ENCODE data around the gene CLTB. TPM values are rescaled to one million over a fixed set of nuclear protein-coding genes. Genes with fewer than 3 reads are reported as not detected.

Gene CLTB
- total and polyA plus RNA-seq, 2 donors (not counting 1 experiment from before 2014, with no cell fraction given): 29.9 to 41.7 TPM

- peaks cover 0 to 4% (median 0%) of the 10 kb centered on the region in 3 donors for H3K9me3 ChIP-seq (ENCODE audit: control extremely low read depth in 1 of 3, control insufficient read depth in 2 of 3, insufficient read depth in 1 of 3, low read length in 2 of 3)
- no peak overlapping the region for H3K9ac ChIP-seq (ENCODE audit: low read length)
- Mint-ChIP-seq H3K27me3 (no peaks in the 10 kb centered on the region), H3K9me3 (ENCODE audit: insufficient read depth) (no peaks in the 10 kb centered on the region), H3K4me3 (no peak overlapping the region), H3K27ac (no peak overlapping the region), H3K4me1 (peaks cover 26% of the 10 kb centered on the region)
- 94% methylated on average over 3 of the region's 7 CpGs for WGBS (ENCODE audit: insufficient coverage)
- peaks cover 0 to 21% of the 10 kb centered on the region in 2 experiments for H3K36me3 ChIP-seq (replicated peaks in 1 of 2; ENCODE audit: control extremely low read depth in 1 of 2, control insufficient read depth in 1 of 2, extremely low read depth in 1 of 2, insufficient read depth in 2 of 2, low read length in 1 of 2)
- peaks cover 0 to 3% of the 10 kb centered on the region in 2 donors for H3K4me1 ChIP-seq (ENCODE audit: control insufficient read depth in 2 of 2, insufficient read depth in 2 of 2, low read length in 2 of 2)
- no peak overlapping the region for H3K27ac ChIP-seq (ENCODE audit: low read length in 2 of 2)
- CTCF ChIA-PET: interaction anchor here (0.9 kb wide), 1 partner anchor 10 kb away, joined by 3 read pairs; no protein-coding TSS in a partner anchor
- H3K27me3 ChIP-seq (replicated peaks in 1 of 4; ENCODE audit: control extremely low read depth in 1 of 4, control insufficient read depth in 3 of 4, insufficient read depth in 4 of 4, low read length in 3 of 4): no peaks in the 10 kb centered on the region
- POLR2A ChIA-PET: interaction anchor here (0.7 kb wide), 1 partner anchor 67 kb away, joined by 4 read pairs; no protein-coding TSS in a partner anchor
- H3K79me2 ChIP-seq (ENCODE audit: control insufficient read depth, insufficient read depth, low read length): peaks cover 99% of the 10 kb centered on the region
- H3K4me3 ChIP-seq (ENCODE audit: control extremely low read depth in 1 of 5, extremely low read depth in 1 of 5, insufficient read depth in 1 of 5, low read depth in 2 of 5, low read length in 4 of 5): no peak overlapping the region
- no peak overlapping the region for H3K4me2 ChIP-seq (replicated peaks; ENCODE audit: low read depth, low read length, poor library complexity, severe bottlenecking)
- no peak for DNase-seq
- intact Hi-C loops (cut with micrococcal nuclease): no loop called here
- TF ChIP-seq CTCF (IDR thresholded peaks at IDR 0.05): no peak
- TF ChIP-seq EZH2 (IDR thresholded peaks at IDR 0.05; ENCODE audit: borderline replicate concordance, insufficient read depth, low read depth, low read length, poor library complexity, severe bottlenecking): no peak
- ATAC-seq (ENCODE audit: low read depth): no peak
- peaks cover 43% of the 10 kb centered on the region for H4K20me1 ChIP-seq (ENCODE audit: control insufficient read depth, insufficient read depth, low read length, poor library complexity, severe bottlenecking)
- no peak overlapping the region for H2AFZ ChIP-seq (ENCODE audit: insufficient read depth, low read depth, low read length, poor library complexity, severe bottlenecking)
Observed at GRCh38 chr5:176463113-176463764, 46.9 kb upstream of the CLTB start.

GRCh38 chr5:176461349-176461748 lies 45.0 kb upstream of the CLTB start:
- POLR2A ChIA-PET: interaction anchor here (0.6 to 1.1 kb wide), 3 partner anchors 9 to 25 kb away, joined by 3 to 5 read pairs (median 3); partner anchors contain the start of gene FAF2
- H2AFZ ChIP-seq (ENCODE audit: insufficient read depth, low read depth, low read length, poor library complexity, severe bottlenecking): no peak overlapping the region
- peaks cover 0 to 3% of the 10 kb centered on the region in 2 donors for H3K4me1 ChIP-seq (ENCODE audit: control insufficient read depth in 2 of 2, insufficient read depth in 2 of 2, low read length in 2 of 2)
- H3K36me3 ChIP-seq (replicated peaks in 1 of 2; ENCODE audit: control extremely low read depth in 1 of 2, control insufficient read depth in 1 of 2, extremely low read depth in 1 of 2, insufficient read depth in 2 of 2, low read length in 1 of 2): peaks cover 0 to 19% of the 10 kb centered on the region in 2 experiments
- H3K27ac ChIP-seq (ENCODE audit: low read length in 2 of 2): no peak overlapping the region
- TF ChIP-seq CTCF (IDR thresholded peaks at IDR 0.05) (no peak), EZH2 (IDR thresholded peaks at IDR 0.05; ENCODE audit: borderline replicate concordance, insufficient read depth, low read depth, low read length, poor library complexity, severe bottlenecking) (no peak)
- no peak overlapping the region for H3K27ac Mint-ChIP-seq
- H3K4me3 Mint-ChIP-seq: no peak overlapping the region
- intact Hi-C loops (cut with micrococcal nuclease): no loop called here
- no peak overlapping the region for H3K4me2 ChIP-seq (replicated peaks; ENCODE audit: low read depth, low read length, poor library complexity, severe bottlenecking)
- CTCF ChIA-PET: no interaction called here
- DNase-seq (no peak), ATAC-seq (ENCODE audit: low read depth) (no peak)
- H3K4me3 ChIP-seq (ENCODE audit: control extremely low read depth in 1 of 5, extremely low read depth in 1 of 5, insufficient read depth in 1 of 5, low read depth in 2 of 5, low read length in 4 of 5): no peak overlapping the region
- H3K79me2 ChIP-seq (ENCODE audit: control insufficient read depth, insufficient read depth, low read length): peaks cover 98% of the 10 kb centered on the region
- H3K9me3 Mint-ChIP-seq (ENCODE audit: insufficient read depth): no peaks in the 10 kb centered on the region
- no peak overlapping the region for H3K9ac ChIP-seq (ENCODE audit: low read length)
- no peaks in the 10 kb centered on the region for H3K27me3 Mint-ChIP-seq
- peaks cover 26% of the 10 kb centered on the region for H3K4me1 Mint-ChIP-seq
- WGBS (ENCODE audit: insufficient coverage): no CpG with 5 or more reads among the region's 2 CpGs
- H3K9me3 ChIP-seq (ENCODE audit: control extremely low read depth in 1 of 3, control insufficient read depth in 2 of 3, insufficient read depth in 1 of 3, low read length in 2 of 3): peaks cover 0 to 4% (median 0%) of the 10 kb centered on the region in 3 donors
- H3K27me3 ChIP-seq (replicated peaks in 1 of 4; ENCODE audit: control extremely low read depth in 1 of 4, control insufficient read depth in 3 of 4, insufficient read depth in 4 of 4, low read length in 3 of 4): no peaks in the 10 kb centered on the region
- peaks cover 27% of the 10 kb centered on the region for H4K20me1 ChIP-seq (ENCODE audit: control insufficient read depth, insufficient read depth, low read length, poor library complexity, severe bottlenecking)

All from B cell (primary cell).